ENCODE data around the gene ATG10.
"Not testable (repeated sequence)": the region's sequence is repeated elsewhere in the genome, so short reads cannot be mapped to it uniquely, and the experiment has no call there.

The ATG10 gene

DNA sequence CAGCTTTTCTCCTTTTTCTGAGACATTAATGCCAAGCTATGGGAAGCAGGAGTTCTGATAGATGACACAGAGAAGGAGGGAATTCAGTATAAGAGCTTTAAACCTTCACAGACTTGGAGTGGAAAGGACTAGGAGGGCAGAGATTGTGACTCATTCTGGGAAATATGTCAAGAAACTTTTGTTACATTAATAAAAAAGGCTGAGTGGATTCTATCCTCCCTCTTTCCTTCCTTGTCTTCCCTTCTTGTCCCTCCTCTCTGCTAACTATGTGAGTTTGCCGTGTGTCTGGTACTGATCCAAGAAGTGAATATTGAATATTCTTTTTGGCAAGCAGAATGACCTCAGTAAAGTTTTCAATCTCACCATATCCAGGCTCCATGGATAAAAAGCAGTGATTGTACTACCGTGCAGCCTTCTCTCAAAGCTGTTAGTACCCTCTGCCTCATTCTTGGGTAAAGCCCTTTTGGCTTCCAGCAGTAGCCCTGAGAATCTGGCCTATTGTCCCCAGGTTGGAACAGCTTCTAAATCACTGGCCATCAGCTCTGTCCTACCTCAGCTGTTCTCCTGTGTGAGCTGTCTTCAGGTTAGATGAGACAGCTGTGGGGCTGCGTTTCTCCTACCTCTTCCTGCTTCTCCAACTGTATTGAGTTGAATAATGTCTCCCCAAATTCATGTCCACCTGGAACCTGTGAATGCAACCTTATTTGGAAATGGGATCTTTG lies 73.9 kb downstream of the ATG10 start:
- no peak overlapping the region for H3K4me2 ChIP-seq

GRCh38 chr5:82046276-82046647 lies 74.4 kb downstream of the ATG10 start:
- peaks cover 33% of the 10 kb centered on the region for H3K36me3 ChIP-seq
- no peak for TF ChIP-seq Cebpa-rat (IDR thresholded peaks at IDR 0.05)
- no peak overlapping the region for H3K4me3 ChIP-seq
- no peak overlapping the region for H3K9ac ChIP-seq
- no peaks in the 10 kb centered on the region for H3K4me1 ChIP-seq
- no peak overlapping the region for H3K4me2 ChIP-seq
- H4K20me1 ChIP-seq, result no peaks in the 10 kb centered on the region
- H3K27ac ChIP-seq, result no peak overlapping the region
- H3K27me3 ChIP-seq, result no peaks in the 10 kb centered on the region
- peaks cover 44% of the 10 kb centered on the region for H3K9me3 ChIP-seq

More for the DNA sequence above, 73.9 kb downstream of the ATG10 start:
- no peaks in the 10 kb centered on the region for H3K27me3 ChIP-seq
- H3K27ac ChIP-seq, result no peak overlapping the region
- H3K4me3 ChIP-seq, result no peak overlapping the region
- H3K4me1 ChIP-seq, result no peaks in the 10 kb centered on the region
- peaks cover 45% of the 10 kb centered on the region for H3K9me3 ChIP-seq
- H4K20me1 ChIP-seq, result no peaks in the 10 kb centered on the region
- H3K36me3 ChIP-seq, result peaks cover 33% of the 10 kb centered on the region
- no peak overlapping the region for H3K9ac ChIP-seq
- no peak for TF ChIP-seq Cebpa-rat (IDR thresholded peaks at IDR 0.05)

DNA sequence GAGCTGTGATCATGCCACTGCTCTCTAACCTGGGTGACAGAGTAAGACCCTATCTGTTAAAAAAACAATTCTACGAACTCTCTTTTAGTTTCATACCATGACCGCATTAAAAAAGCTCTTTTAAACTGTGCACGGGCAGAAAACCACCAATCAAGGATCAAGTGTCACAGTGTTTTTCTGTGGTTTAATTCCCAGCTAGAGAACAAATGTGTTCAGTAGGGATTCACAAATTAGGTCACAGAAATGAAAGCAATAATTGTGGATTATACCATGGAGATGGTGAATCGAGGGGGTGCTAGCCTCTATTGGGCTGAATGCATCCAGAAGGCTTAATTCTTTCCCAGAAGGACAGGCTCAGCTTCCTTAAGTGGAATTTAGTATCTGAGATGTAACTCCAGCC lies 79.1 kb downstream of the ATG10 start:
- H3K27me3 ChIP-seq, result no peaks in the 10 kb centered on the region
- H3K4me1 ChIP-seq, result no peaks in the 10 kb centered on the region
- no peak overlapping the region for H3K4me2 ChIP-seq
- no peak overlapping the region for H3K4me3 ChIP-seq
- peaks cover 10% of the 10 kb centered on the region for H3K9me3 ChIP-seq
- H4K20me1 ChIP-seq, result no peaks in the 10 kb centered on the region
- 0 out of 2 replicates have a peak, but pooled peaks cover under 1% of the 10 kb centered on the region for H3K36me3 ChIP-seq
- no peak overlapping the region for H3K9ac ChIP-seq
- no peak for TF ChIP-seq Cebpa-rat (IDR thresholded peaks at IDR 0.05)
- H3K27ac ChIP-seq, result no peak overlapping the region

DNA sequence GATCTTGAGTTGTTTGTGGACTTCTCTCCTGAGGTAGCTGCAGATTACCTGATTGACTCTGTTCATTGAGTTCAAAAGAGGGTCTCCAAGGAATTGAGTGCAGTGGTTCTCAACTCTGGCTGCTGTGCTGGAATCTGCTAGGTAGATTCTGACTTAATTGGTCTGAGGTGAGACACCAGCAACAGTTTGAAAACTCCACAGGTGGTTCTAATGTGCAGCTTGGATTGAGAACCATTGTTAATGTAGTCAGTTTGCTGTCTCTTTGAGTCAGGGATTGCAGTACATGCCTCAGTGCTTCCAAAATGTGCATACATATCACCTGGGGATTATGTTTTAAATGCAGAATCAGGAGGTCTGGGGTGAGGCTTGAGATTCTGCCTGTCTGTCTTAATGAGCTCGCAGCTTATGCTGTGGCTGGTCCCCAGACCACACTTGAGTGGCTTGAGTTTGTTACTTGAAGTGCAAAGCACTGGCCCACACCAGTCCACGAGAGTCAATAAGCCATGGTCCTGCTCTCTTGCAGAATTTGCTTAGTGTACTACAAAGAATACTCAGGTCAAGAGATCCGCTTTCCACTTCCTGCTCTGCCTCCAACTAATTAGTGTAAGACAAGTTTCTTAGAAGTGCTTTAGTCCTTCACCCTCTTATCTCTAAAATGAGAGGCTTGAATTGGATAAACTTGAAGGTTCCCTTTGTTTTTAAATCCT lies 82.3 kb downstream of the ATG10 start:
- Histone ChIP-seq H3K4me1 (no peaks in the 10 kb centered on the region), H3K9ac (no peak overlapping the region), H3K27ac (no peak overlapping the region), H3K4me3 (no peak overlapping the region), H3K27me3 (no peaks in the 10 kb centered on the region), H3K36me3 (no peaks in the 10 kb centered on the region), H3K9me3 (no peaks in the 10 kb centered on the region), H3K4me2 (no peak overlapping the region), H4K20me1 (no peaks in the 10 kb centered on the region)
- TF ChIP-seq Cebpa-rat (IDR thresholded peaks at IDR 0.05), result no peak

DNA sequence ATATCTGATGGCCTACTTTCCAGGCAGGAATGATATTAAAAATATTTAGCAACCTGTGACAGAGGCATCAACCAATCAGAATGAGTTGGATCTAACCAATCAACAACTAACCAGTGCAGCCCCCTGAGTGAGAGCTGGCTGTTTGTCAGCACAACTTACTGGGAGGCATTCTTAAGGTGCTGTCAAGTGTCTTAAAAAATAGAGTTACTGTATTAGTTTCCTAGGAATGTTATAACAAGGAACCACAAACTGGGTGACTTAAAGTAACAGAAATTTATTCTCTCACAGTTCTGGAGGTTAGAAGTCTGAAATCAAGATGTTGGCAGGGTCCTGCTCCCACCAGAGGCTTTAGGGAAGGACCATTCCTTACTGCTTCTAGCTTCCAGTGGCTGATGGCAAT lies 85.2 kb downstream of the ATG10 start:
- Histone ChIP-seq H3K9ac (no peak overlapping the region), H3K4me3 (no peak overlapping the region), H3K27me3 (no peaks in the 10 kb centered on the region), H3K4me2 (no peak overlapping the region), H3K27ac (no peak overlapping the region), H3K36me3 (no peaks in the 10 kb centered on the region), H4K20me1 (no peaks in the 10 kb centered on the region), H3K9me3 (no peaks in the 10 kb centered on the region), H3K4me1 (no peaks in the 10 kb centered on the region)
- TF ChIP-seq Cebpa-rat (IDR thresholded peaks at IDR 0.05), result no peak

DNA sequence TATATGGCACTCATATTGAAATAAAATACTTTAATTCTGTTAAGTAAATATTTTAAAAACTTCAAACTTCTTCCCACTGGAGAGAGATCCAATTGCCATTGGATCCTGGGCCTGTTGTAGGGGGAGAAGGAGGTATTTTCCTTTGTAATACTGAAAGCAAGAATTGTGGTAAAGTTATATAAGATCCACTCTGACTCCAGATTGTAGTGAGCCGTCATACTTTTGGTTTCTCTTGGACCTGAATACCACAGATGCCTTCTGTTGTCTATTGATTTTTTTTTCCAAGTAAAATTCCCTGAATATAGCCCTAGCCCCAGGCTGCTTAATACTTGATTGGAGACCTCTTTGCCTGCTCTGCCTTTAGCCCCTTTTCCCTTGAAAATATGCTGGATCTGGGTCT lies 86.9 kb downstream of the ATG10 start:
- no peak overlapping the region for H3K27ac ChIP-seq
- H3K36me3 ChIP-seq, result no peaks in the 10 kb centered on the region; the same call in 1 of the 2 replicates
- no peak overlapping the region for H3K4me2 ChIP-seq
- H4K20me1 ChIP-seq, result no peaks in the 10 kb centered on the region
- no peak overlapping the region for H3K4me3 ChIP-seq
- H3K9ac ChIP-seq, result no peak overlapping the region
- no peaks in the 10 kb centered on the region for H3K9me3 ChIP-seq
- no peaks in the 10 kb centered on the region for H3K4me1 ChIP-seq
- no peaks in the 10 kb centered on the region for H3K27me3 ChIP-seq
- no peak for TF ChIP-seq Cebpa-rat (IDR thresholded peaks at IDR 0.05)

- no peak for TF ChIP-seq Cebpa-rat (IDR thresholded peaks at IDR 0.05)
- no peaks in the 10 kb centered on the region for H3K9me3 ChIP-seq
These were observed 95.0 kb downstream of the ATG10 start for GRCh38 chr5:82066791-82067190.

GRCh38 chr5:82068042-82068441 lies 96.2 kb downstream of the ATG10 start:
- H3K4me3 ChIP-seq, H3K9me3 ChIP-seq, H3K36me3 ChIP-seq, H3K9ac ChIP-seq, H3K4me1 ChIP-seq, H3K27me3 ChIP-seq, H4K20me1 ChIP-seq, H3K27ac ChIP-seq, H3K4me2 ChIP-seq: not testable (repeated sequence)

More at GRCh38 chr5:82066791-82067190, 95.0 kb downstream of the ATG10 start:
- Histone ChIP-seq H3K4me1 (no peaks in the 10 kb centered on the region), H3K9ac (no peak overlapping the region), H3K27me3 (no peaks in the 10 kb centered on the region), H3K4me2 (no peak overlapping the region), H3K36me3 (peaks cover 8% of the 10 kb centered on the region), H4K20me1 (no peaks in the 10 kb centered on the region), H3K27ac (no peak overlapping the region), H3K4me3 (no peak overlapping the region)

GRCh38 chr5:82068723-82069122 lies 96.9 kb downstream of the ATG10 start:
- Histone ChIP-seq H3K9me3 (no peaks in the 10 kb centered on the region), H3K27ac (no peak overlapping the region), H3K4me3 (no peak overlapping the region), H3K27me3 (no peaks in the 10 kb centered on the region), H3K36me3 (peaks cover 8% of the 10 kb centered on the region), H3K9ac (no peak overlapping the region), H3K4me1 (no peaks in the 10 kb centered on the region), H4K20me1 (no peaks in the 10 kb centered on the region), H3K4me2 (no peak overlapping the region)
- no peak for TF ChIP-seq Cebpa-rat (IDR thresholded peaks at IDR 0.05)

- no peak for TF ChIP-seq Cebpa-rat (IDR thresholded peaks at IDR 0.05)
- no peaks in the 10 kb centered on the region for H3K27me3 ChIP-seq
- H3K9me3 ChIP-seq, result no peaks in the 10 kb centered on the region
- H3K27ac ChIP-seq, result no peak overlapping the region
- no peak overlapping the region for H3K4me3 ChIP-seq
- no peak overlapping the region for H3K4me2 ChIP-seq
- H3K9ac ChIP-seq, result no peak overlapping the region
- peaks cover 8% of the 10 kb centered on the region for H3K36me3 ChIP-seq
- no peaks in the 10 kb centered on the region for H4K20me1 ChIP-seq
- no peaks in the 10 kb centered on the region for H3K4me1 ChIP-seq
These were observed 100.3 kb downstream of the ATG10 start for GRCh38 chr5:82072138-82072537.
